SU-DHL-6 (cell line): ENCODE measurements around the gene NDUFS5.

Source experiments
- H2AFZ ChIP-seq: fragments of 200-600 bp; sonication (generic); 2 replicates; pipeline ENCODE4 v1.6.1; 2014; ENCODE audit warnings: low read depth, mild to moderate bottlenecking, moderate library complexity, mixed read lengths, antibody characterized with exemption, low read length; ENCODE audit not compliant: severe bottlenecking
- H3F3A ChIP-seq: fragments of 200-600 bp; shearing (Covaris generic); 2 replicates; pipeline ENCODE4 v1.6.0; 2016; ENCODE audit warnings: antibody characterized with exemption, mild to moderate bottlenecking; ENCODE audit not compliant: insufficient read depth
- H3K27ac ChIP-seq: fragments of 200-600 bp; sonication (generic); 2 replicates; pipeline ENCODE4 v1.5.1; 2016; ENCODE audit warnings: low read depth, mild to moderate bottlenecking, low read length, moderate library complexity, mixed read lengths
- H3K27me3 ChIP-seq: fragments of 200-600 bp; sonication (generic), shearing (Covaris generic); 2 replicates; pipeline ENCODE4 v1.6.0; 2014; ENCODE audit warnings: mild to moderate bottlenecking, low read length
- H3K36me3 ChIP-seq: fragments of 200-600 bp; sonication (generic); 2 replicates; pipeline ENCODE4 v1.6.1; 2014; ENCODE audit warnings: mild to moderate bottlenecking, low read length, mixed read lengths
- H3K4me2 ChIP-seq: fragments of 300-600, 200-600 bp; shearing (Covaris generic), sonication (generic); 2 replicates; pipeline ENCODE4 v1.6.0; 2014; ENCODE audit warnings: low read length, low read depth, mild to moderate bottlenecking; ENCODE audit not compliant: poor library complexity, severe bottlenecking
- H3K4me3 ChIP-seq: fragments of 200-600 bp; sonication (generic); 2 replicates; pipeline ENCODE4 v1.5.1; 2014; ENCODE audit warnings: antibody characterized with exemption, low read length, mild to moderate bottlenecking, mixed read lengths; ENCODE audit not compliant: insufficient read depth, poor library complexity, severe bottlenecking
- H3K79me2 ChIP-seq: fragments of 200-600 bp; sonication (generic); 2 replicates; pipeline ENCODE4 v1.6.1; 2014; ENCODE audit warnings: mild to moderate bottlenecking, low read length, moderate library complexity; ENCODE audit not compliant: insufficient read depth
- H3K9ac ChIP-seq: fragments of 200-600 bp; sonication (generic); 2 replicates; pipeline ENCODE4 v1.7.0; 2014; ENCODE audit warnings: mild to moderate bottlenecking, low read length
- H3K9me2 ChIP-seq: fragments of 200-600 bp; sonication (generic); replicated peaks from 2 replicates; pipeline ENCODE4 v1.6.1; 2014; ENCODE audit warnings: low read length; ENCODE audit not compliant: insufficient read depth
- H3K9me3 ChIP-seq: fragments of 200-600 bp; sonication (generic); 2 replicates; pipeline ENCODE4 v1.6.1; 2014; ENCODE audit warnings: low read length, mixed read lengths; ENCODE audit not compliant: insufficient read depth
- H4K20me1 ChIP-seq: fragments of 200-600 bp; sonication (generic); 2 replicates; pipeline ENCODE4 v1.6.1; 2014; ENCODE audit warnings: low read depth, mild to moderate bottlenecking, antibody characterized with exemption, low read length, moderate library complexity, mixed read lengths
- EZH2phosphoT487 ChIP-seq: fragments of 200-600 bp; sonication (generic), shearing (Covaris generic); conservative IDR thresholded peaks from 2 replicates; pipeline ENCODE4 v1.6.1; 2018; ENCODE audit warnings: mild to moderate bottlenecking, antibody characterized with exemption, low read length, moderate library complexity, mixed read lengths
- TF ChIP-seq, protein P1 (sequence below): fragments of 200-600 bp; sonication (generic); IDR thresholded peaks from one replicate; pipeline ENCODE4 v1.5.1; 2017; ENCODE audit warnings: antibody characterized with exemption, mild to moderate bottlenecking, low read length, moderate library complexity; ENCODE audit not compliant: insufficient read depth, poor library complexity, severe bottlenecking

The NDUFS5 gene

DNA sequence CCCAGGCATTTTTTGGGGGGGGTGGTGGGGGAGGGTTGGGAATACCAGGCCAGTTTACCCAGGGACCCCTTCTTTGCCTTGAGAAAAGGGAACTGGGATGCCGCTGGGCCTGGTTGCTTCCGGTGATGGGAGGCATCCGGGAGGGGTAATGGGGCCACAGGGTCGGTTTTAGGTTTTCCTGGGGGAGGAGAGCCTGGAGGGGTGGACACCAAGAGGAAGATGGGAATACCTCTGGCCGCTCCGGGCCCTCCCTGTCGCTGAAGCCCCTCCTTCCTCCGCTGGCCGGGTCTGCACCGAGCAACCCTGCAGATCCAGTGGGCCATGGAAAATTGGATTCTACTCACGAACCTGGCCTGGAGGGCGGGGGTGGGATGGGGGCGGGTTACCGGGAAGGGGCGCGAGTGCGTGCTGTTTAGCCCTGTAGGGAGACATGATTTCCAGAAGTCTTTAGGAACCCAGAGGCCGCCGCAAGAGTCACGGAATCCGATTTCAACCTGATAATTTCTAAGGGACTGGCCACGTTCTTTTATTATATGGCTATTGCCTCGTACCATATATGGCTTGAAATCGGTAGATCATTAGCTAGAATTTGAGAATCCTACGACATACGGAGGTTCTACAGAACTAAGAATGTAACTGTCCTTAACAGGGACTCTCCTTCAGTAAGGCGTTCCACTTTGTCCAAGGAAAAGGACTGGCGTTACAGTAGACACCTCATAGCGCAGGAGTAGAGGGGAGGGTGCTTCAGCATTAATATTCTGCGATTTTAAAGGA, 34.3 kb upstream of the NDUFS5 start:
- peaks cover 13% of the 10 kb centered on the region for H4K20me1 ChIP-seq
- H3K9me3 ChIP-seq: no peaks in the 10 kb centered on the region
- no peak for TF ChIP-seq EZH2phosphoT487
- TF ChIP-seq, protein P1, sequence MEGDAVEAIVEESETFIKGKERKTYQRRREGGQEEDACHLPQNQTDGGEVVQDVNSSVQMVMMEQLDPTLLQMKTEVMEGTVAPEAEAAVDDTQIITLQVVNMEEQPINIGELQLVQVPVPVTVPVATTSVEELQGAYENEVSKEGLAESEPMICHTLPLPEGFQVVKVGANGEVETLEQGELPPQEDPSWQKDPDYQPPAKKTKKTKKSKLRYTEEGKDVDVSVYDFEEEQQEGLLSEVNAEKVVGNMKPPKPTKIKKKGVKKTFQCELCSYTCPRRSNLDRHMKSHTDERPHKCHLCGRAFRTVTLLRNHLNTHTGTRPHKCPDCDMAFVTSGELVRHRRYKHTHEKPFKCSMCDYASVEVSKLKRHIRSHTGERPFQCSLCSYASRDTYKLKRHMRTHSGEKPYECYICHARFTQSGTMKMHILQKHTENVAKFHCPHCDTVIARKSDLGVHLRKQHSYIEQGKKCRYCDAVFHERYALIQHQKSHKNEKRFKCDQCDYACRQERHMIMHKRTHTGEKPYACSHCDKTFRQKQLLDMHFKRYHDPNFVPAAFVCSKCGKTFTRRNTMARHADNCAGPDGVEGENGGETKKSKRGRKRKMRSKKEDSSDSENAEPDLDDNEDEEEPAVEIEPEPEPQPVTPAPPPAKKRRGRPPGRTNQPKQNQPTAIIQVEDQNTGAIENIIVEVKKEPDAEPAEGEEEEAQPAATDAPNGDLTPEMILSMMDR: no peak
- no peaks in the 10 kb centered on the region for H3K9me2 ChIP-seq
- no peak overlapping the region for H2AFZ ChIP-seq
- peak overlapping the region; percentile 78 for H3K9ac ChIP-seq
- H3F3A ChIP-seq: 0 out of 2 replicates have a peak, but pooled peaks cover 18% of the 10 kb centered on the region
- peak overlapping the region; percentile 82 for H3K4me2 ChIP-seq
- no peaks in the 10 kb centered on the region for H3K36me3 ChIP-seq
- H3K4me3 ChIP-seq: peak overlapping the region; percentile 97
- H3K79me2 ChIP-seq: peaks cover 54% of the 10 kb centered on the region
- H3K27me3 ChIP-seq: no peaks in the 10 kb centered on the region
- H3K27ac ChIP-seq: peak overlapping the region; percentile 51

DNA sequence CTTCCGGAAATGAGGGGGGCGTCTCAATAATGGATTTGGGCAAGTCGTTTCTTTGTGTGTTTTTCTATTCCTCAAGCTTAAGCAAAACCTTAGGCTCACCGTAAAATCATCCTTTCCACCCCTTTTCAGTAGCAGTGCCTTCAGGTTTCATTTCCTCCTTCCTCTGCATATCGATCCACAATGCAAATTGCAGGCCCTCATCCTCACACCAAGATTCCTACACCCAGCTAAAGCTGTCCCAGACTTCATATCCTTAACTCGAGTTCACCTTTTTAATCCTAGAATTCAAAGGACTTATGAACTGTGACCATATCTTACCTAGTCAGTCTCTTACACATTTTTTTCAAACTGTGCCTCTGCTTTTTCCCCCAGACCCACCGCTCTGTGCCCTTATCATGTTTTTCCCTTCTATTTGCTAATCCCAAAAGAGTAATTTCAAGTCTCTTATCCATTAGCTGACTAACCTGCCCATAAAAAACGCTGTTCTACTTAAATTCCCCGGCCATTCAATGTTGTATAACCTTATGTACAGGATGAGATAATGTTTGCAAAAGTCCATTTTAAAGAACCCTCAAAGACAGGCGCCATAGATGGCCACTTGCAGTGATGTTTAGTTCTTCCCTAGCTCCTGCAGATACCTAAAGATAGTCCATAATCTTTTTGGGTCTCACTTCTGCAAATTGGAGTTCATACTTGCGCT, 33.6 kb upstream of the NDUFS5 start:
- H3K9me2 ChIP-seq: no peaks in the 10 kb centered on the region
- 0 out of 2 replicates have a peak, but pooled peaks cover 18% of the 10 kb centered on the region for H3F3A ChIP-seq
- H3K4me3 ChIP-seq: peak overlapping the region; percentile 97
- peak overlapping the region; percentile 82 for H3K4me2 ChIP-seq
- H3K9me3 ChIP-seq: no peaks in the 10 kb centered on the region
- no peak for TF ChIP-seq EZH2phosphoT487
- TF ChIP-seq, protein P1: no peak
- H3K27ac ChIP-seq: peak overlapping the region; percentile 51; the same call in 1 of the 2 replicates
- no peak overlapping the region for H2AFZ ChIP-seq
- peak overlapping the region; percentile 78 for H3K9ac ChIP-seq
- H4K20me1 ChIP-seq: peaks cover 20% of the 10 kb centered on the region
- H3K27me3 ChIP-seq: no peaks in the 10 kb centered on the region
- peaks cover 61% of the 10 kb centered on the region for H3K79me2 ChIP-seq
- no peaks in the 10 kb centered on the region for H3K36me3 ChIP-seq

DNA sequence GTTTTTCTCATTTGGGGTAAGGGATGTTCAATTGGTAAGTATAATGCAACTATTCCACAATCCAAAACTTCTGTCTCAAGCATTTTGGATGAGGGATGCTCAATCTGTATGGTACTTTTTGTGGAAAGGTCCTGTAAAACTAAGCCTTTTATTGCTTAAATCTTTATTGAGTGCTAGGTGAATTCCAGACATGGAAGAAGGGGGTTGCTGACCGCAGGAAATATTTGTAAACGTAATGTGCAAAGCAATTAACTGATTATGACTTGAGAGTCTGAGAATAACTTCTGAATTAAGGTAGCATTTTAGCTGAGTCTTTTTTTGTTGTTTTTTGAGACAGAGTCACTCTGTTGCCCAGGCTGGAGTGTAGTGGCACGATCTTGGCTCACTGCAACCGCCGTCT, 32.0 kb upstream of the NDUFS5 start:
- Histone ChIP-seq H3K4me2 (no peak overlapping the region), H3K4me3 (no peak overlapping the region), H3K9ac (no peak overlapping the region), H4K20me1 (peaks cover 28% of the 10 kb centered on the region), H3F3A (0 out of 2 replicates have a peak, but pooled peaks cover 16% of the 10 kb centered on the region), H3K79me2 (peaks cover 77% of the 10 kb centered on the region), H3K9me3 (no peaks in the 10 kb centered on the region), H3K9me2 (no peaks in the 10 kb centered on the region), H3K27me3 (no peaks in the 10 kb centered on the region), H2AFZ (no peak overlapping the region), H3K36me3 (peaks cover under 1% of the 10 kb centered on the region; the same call in 1 of the 2 replicates), H3K27ac (no peak overlapping the region)
- TF ChIP-seq, protein P1: no peak
- TF ChIP-seq EZH2phosphoT487: no peak
